ENCODE measurements around the gene TMEM186.
"Not testable (repeated sequence)": the region's sequence is repeated elsewhere in the genome, so short reads cannot be mapped to it uniquely, and the experiment has no call there.

TMEM186 gene

DNA sequence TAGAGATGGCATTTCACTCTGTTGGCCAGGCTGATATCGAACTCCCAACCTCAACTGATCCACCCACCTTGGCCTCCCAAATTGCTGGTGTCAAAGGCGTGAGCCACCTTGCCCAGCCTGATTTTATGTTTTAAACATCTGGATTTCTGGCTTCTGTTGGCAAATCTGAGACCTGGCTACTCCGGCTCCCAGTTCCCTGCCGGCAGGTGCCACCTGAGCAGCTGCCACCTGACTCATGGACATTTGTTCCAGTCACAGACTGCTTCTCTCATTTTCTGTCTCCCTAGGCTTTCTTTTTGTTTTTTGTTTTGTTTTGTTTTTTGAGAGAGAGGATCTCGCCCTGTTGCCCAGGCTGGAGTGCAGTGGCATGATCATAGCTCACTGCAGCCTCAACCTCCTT lies 9.8 kb upstream of the TMEM186 start:
- peaks cover 63% of the 10 kb centered on the region for H3K36me3 ChIP-seq (replicated peaks; ENCODE audit: low read depth, low read length)
- H4K20me1 ChIP-seq (ENCODE audit: insufficient read depth, low read length): no peaks in the 10 kb centered on the region; the same call in 1 of the 2 replicates
- H3K4me2 ChIP-seq (ENCODE audit: low read length): no peak overlapping the region
- TF ChIP-seq, protein P1, sequence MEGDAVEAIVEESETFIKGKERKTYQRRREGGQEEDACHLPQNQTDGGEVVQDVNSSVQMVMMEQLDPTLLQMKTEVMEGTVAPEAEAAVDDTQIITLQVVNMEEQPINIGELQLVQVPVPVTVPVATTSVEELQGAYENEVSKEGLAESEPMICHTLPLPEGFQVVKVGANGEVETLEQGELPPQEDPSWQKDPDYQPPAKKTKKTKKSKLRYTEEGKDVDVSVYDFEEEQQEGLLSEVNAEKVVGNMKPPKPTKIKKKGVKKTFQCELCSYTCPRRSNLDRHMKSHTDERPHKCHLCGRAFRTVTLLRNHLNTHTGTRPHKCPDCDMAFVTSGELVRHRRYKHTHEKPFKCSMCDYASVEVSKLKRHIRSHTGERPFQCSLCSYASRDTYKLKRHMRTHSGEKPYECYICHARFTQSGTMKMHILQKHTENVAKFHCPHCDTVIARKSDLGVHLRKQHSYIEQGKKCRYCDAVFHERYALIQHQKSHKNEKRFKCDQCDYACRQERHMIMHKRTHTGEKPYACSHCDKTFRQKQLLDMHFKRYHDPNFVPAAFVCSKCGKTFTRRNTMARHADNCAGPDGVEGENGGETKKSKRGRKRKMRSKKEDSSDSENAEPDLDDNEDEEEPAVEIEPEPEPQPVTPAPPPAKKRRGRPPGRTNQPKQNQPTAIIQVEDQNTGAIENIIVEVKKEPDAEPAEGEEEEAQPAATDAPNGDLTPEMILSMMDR (IDR thresholded peaks at IDR 0.05; ENCODE audit: low read depth, low read length): no peak
- TF ChIP-seq EZH2phosphoT487 (IDR thresholded peaks at IDR 0.05; ENCODE audit: low read depth): no peak
- H3K4me3 ChIP-seq (ENCODE audit: low read length): no peak overlapping the region
- H3K79me2 ChIP-seq (ENCODE audit: low read length): peaks cover 62% of the 10 kb centered on the region
- H3K4me1 ChIP-seq (ENCODE audit: low read length): peaks cover 10% of the 10 kb centered on the region
- no peaks in the 10 kb centered on the region for H3K9me3 ChIP-seq (ENCODE audit: insufficient read depth, low read length)
- no peaks in the 10 kb centered on the region for H3K27me3 ChIP-seq (ENCODE audit: low read depth, low read length)
- H3K9ac ChIP-seq (ENCODE audit: low read length): no peak overlapping the region
- no peak overlapping the region for H3K27ac ChIP-seq (ENCODE audit: low read length)
- no peak overlapping the region for H2AFZ ChIP-seq (ENCODE audit: low read depth, low read length)

DNA sequence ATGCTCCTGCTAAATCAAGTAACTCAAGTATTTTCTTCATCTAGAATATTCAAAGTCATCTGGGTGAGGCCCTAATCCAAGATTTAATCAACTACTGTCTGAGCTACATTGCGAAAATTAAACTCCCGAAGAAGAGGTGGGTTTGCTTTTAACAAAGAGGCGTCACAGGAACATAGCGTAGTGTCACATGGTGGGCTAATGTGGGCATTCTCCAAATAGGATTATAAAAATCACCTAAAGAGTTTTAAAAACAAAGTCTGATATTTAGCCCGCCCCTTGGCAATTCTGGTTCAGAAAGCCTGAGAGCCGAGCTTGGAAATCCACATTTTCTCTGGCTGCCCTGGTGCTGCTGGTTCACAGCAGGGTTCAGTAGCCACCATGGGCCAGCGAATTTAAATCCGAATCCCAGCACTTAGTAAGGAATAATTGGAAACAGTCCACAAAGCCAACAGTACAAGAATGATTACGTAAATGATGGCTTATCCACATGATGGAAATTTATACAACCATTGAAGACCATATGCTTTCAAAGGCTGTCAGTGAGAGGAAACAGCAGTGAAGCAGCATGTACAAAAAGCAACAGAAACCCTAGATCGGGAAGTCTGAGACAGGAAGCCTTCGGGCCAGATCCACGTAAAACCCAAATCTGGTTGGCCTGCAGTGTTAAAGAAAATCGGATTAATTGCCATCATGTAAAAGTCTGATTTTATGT lies 9.0 kb upstream of the TMEM186 start:
- Histone ChIP-seq H2AFZ (ENCODE audit: low read depth, low read length) (no peak overlapping the region), H3K4me3 (ENCODE audit: low read length) (no peak overlapping the region), H3K27me3 (ENCODE audit: low read depth, low read length) (no peaks in the 10 kb centered on the region), H3K79me2 (ENCODE audit: low read length) (peaks cover 63% of the 10 kb centered on the region), H3K9ac (ENCODE audit: low read length) (no peak overlapping the region), H3K9me3 (ENCODE audit: insufficient read depth, low read length) (no peaks in the 10 kb centered on the region), H3K4me1 (ENCODE audit: low read length) (peaks cover 2% of the 10 kb centered on the region), H3K27ac (ENCODE audit: low read length) (no peak overlapping the region), H4K20me1 (ENCODE audit: insufficient read depth, low read length) (no peaks in the 10 kb centered on the region; the same call in 1 of the 2 replicates), H3K36me3 (replicated peaks; ENCODE audit: low read depth, low read length) (peaks cover 62% of the 10 kb centered on the region), H3K4me2 (ENCODE audit: low read length) (no peak overlapping the region)
- TF ChIP-seq EZH2phosphoT487 (IDR thresholded peaks at IDR 0.05; ENCODE audit: low read depth): no peak
- TF ChIP-seq, protein P1 (IDR thresholded peaks at IDR 0.05; ENCODE audit: low read depth, low read length): no peak

DNA sequence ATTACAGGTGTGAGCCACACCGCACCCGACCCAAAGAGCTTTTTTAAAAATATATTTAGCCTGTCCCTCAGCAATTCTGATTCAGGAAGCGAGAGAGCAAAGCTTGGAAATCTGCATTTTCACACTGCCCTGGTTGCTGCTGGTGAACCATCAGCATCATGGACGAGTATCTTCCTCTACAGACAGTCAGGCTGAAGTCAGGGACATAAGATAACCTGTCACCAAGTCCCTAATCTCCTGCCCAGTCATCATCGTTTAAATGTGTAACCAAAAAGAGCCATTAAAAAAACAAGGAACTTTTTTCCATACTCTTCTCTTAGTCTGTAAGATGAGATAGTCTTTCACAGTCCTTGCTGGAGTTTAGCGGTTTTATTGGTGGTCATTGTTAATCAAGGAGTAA lies 6.9 kb upstream of the TMEM186 start:
- Histone ChIP-seq H3K4me1 (ENCODE audit: low read length) (peaks cover 6% of the 10 kb centered on the region), H3K79me2 (ENCODE audit: low read length) (peaks cover 81% of the 10 kb centered on the region), H3K9ac (ENCODE audit: low read length) (no peak overlapping the region), H3K27me3 (ENCODE audit: low read depth, low read length) (no peaks in the 10 kb centered on the region), H3K27ac (ENCODE audit: low read length) (no peak overlapping the region), H4K20me1 (ENCODE audit: insufficient read depth, low read length) (peaks cover 12% of the 10 kb centered on the region), H2AFZ (ENCODE audit: low read depth, low read length) (no peak overlapping the region), H3K4me3 (ENCODE audit: low read length) (no peak overlapping the region), H3K4me2 (ENCODE audit: low read length) (no peak overlapping the region), H3K36me3 (replicated peaks; ENCODE audit: low read depth, low read length) (peaks cover 56% of the 10 kb centered on the region), H3K9me3 (ENCODE audit: insufficient read depth, low read length) (no peaks in the 10 kb centered on the region)
- TF ChIP-seq, protein P1 (IDR thresholded peaks at IDR 0.05; ENCODE audit: low read depth, low read length): no peak
- TF ChIP-seq EZH2phosphoT487 (IDR thresholded peaks at IDR 0.05; ENCODE audit: low read depth): no peak

DNA sequence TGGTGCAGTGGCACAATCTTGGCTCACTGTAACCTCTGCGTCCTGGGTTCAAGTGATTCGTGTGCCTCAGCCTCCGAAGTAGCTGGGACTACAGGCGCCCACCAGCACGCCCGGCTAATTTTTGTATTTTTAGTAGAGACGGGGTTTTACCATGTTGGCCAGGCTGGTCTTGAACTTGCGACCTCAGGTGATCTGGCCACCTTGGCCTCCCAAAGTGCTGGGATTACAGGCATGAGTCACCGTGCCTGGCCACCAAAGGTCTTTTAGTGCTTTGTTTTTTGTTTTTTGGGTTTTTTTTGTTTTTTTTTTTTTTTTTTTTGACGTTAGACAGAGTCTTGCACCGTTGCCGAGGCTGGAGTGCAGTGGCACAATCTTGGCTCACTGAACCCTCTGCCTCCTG lies 6.3 kb upstream of the TMEM186 start:
- H3K27ac ChIP-seq (ENCODE audit: low read length); H3K27me3 ChIP-seq (ENCODE audit: low read depth, low read length); H3K9ac ChIP-seq (ENCODE audit: low read length); H3K9me3 ChIP-seq (ENCODE audit: insufficient read depth, low read length); H2AFZ ChIP-seq (ENCODE audit: low read depth, low read length); H3K4me2 ChIP-seq (ENCODE audit: low read length); H3K4me3 ChIP-seq (ENCODE audit: low read length): not testable (repeated sequence)
- Histone ChIP-seq H4K20me1 (ENCODE audit: insufficient read depth, low read length) (peaks cover 16% of the 10 kb centered on the region), H3K4me1 (ENCODE audit: low read length) (peaks cover 12% of the 10 kb centered on the region), H3K79me2 (ENCODE audit: low read length) (peaks cover 83% of the 10 kb centered on the region), H3K36me3 (replicated peaks; ENCODE audit: low read depth, low read length) (peaks cover 52% of the 10 kb centered on the region)
